ENCODE measurements around the gene CSF3R. TPM values are rescaled to one million over a fixed set of nuclear protein-coding genes. Genes with fewer than 3 reads are reported as not detected.
"Not testable (repeated sequence)": the region's sequence is repeated elsewhere in the genome, so short reads cannot be mapped to it uniquely, and the experiment has no call there.

CSF3R gene
- polyA plus RNA-seq, 1 donor from 2014 or later = 1.9 TPM

- no peak overlapping the region for H3K27ac Mint-ChIP-seq
- H3K4me1 Mint-ChIP-seq = no peaks in the 10 kb centered on the region
- no peak overlapping the region for H3K4me3 Mint-ChIP-seq
- peaks cover 0 to 4% (median 0%) of the 10 kb centered on the region in 3 donors for H3K9me3 Mint-ChIP-seq
- peaks cover 16% of the 10 kb centered on the region for H3K27me3 Mint-ChIP-seq
- H3K36me3 Mint-ChIP-seq = peaks cover under 1% of the 10 kb centered on the region
Observed at GRCh38 chr1:36502616-36503015, 19.9 kb upstream of the CSF3R start.

GRCh38 chr1:36501911-36502310 lies 19.2 kb upstream of the CSF3R start:
- H3K9me3 Mint-ChIP-seq, H3K36me3 Mint-ChIP-seq, H3K4me3 Mint-ChIP-seq, H3K4me1 Mint-ChIP-seq, H3K27ac Mint-ChIP-seq: not testable (repeated sequence)
- H3K27me3 Mint-ChIP-seq = peaks cover 16% of the 10 kb centered on the region

- no peak overlapping the region for H3K4me3 Mint-ChIP-seq
- peaks cover 2% of the 10 kb centered on the region for H3K27me3 Mint-ChIP-seq
- no peaks in the 10 kb centered on the region for H3K9me3 Mint-ChIP-seq
- H3K27ac Mint-ChIP-seq = no peak overlapping the region
- H3K36me3 Mint-ChIP-seq = no peaks in the 10 kb centered on the region
- no peaks in the 10 kb centered on the region for H3K4me1 Mint-ChIP-seq
Observed at GRCh38 chr1:36497207-36497606, 14.5 kb upstream of the CSF3R start.

- peaks cover 2% of the 10 kb centered on the region for H3K36me3 Mint-ChIP-seq
- H3K4me3 Mint-ChIP-seq = no peak overlapping the region
- H3K27me3 Mint-ChIP-seq = peaks cover 1% of the 10 kb centered on the region
- no peak overlapping the region for H3K27ac Mint-ChIP-seq
- H3K4me1 Mint-ChIP-seq = no peaks in the 10 kb centered on the region
- no peaks in the 10 kb centered on the region for H3K9me3 Mint-ChIP-seq
Observed at GRCh38 chr1:36494971-36495370, 12.3 kb upstream of the CSF3R start.

GRCh38 chr1:36493524-36493923 lies 10.8 kb upstream of the CSF3R start:
- Mint-ChIP-seq H3K27me3 (peaks cover 1% of the 10 kb centered on the region), H3K36me3 (peaks cover 2% of the 10 kb centered on the region), H3K27ac (peak overlapping the region in 1 of 3 donors; percentile 16), H3K4me3 (no peak overlapping the region), H3K4me1 (no peaks in the 10 kb centered on the region), H3K9me3 (no peaks in the 10 kb centered on the region)

GRCh38 chr1:36492491-36492890 lies 9.8 kb upstream of the CSF3R start:
- no peak overlapping the region for H3K27ac Mint-ChIP-seq

GRCh38 chr1:36489258-36490051 lies 6.7 kb upstream of the CSF3R start:
- peaks cover 12 to 16% (median 15%) of the 10 kb centered on the region in 3 donors for H3K4me1 Mint-ChIP-seq
- H3K27ac Mint-ChIP-seq, H3K27me3 Mint-ChIP-seq, H3K9me3 Mint-ChIP-seq, H3K4me3 Mint-ChIP-seq, H3K36me3 Mint-ChIP-seq: not testable (repeated sequence)

More at GRCh38 chr1:36492491-36492890, 9.8 kb upstream of the CSF3R start:
- Mint-ChIP-seq H3K4me3 (no peak overlapping the region), H3K9me3 (no peaks in the 10 kb centered on the region), H3K4me1 (peaks cover 0 to 2% (median 2%) of the 10 kb centered on the region in 3 donors), H3K27me3 (no peaks in the 10 kb centered on the region), H3K36me3 (peaks cover 2% of the 10 kb centered on the region)

GRCh38 chr1:36487906-36488305 lies 5.2 kb upstream of the CSF3R start:
- Mint-ChIP-seq H3K4me1 (peaks cover 15 to 16% (median 16%) of the 10 kb centered on the region in 3 donors), H3K27me3 (no peaks in the 10 kb centered on the region), H3K27ac (no peak overlapping the region), H3K36me3 (peaks cover 2% of the 10 kb centered on the region), H3K4me3 (no peak overlapping the region), H3K9me3 (no peaks in the 10 kb centered on the region)

- Mint-ChIP-seq H3K4me3 (peak overlapping the region in 2 of 4 donors; percentile 10 to 14), H3K4me1 (peaks cover 15 to 16% (median 16%) of the 10 kb centered on the region in 3 donors), H3K27ac (peak overlapping the region in 1 of 3 donors; percentile 56)
Observed at GRCh38 chr1:36487336-36487725, 4.6 kb upstream of the CSF3R start.

GRCh38 chr1:36486439-36487335 lies 4.0 kb upstream of the CSF3R start:
- peaks cover 3% of the 10 kb centered on the region for H3K27me3 Mint-ChIP-seq
- no peaks in the 10 kb centered on the region for H3K9me3 Mint-ChIP-seq
- peak overlapping the region; percentile 49 to 78 (median 63) for H3K4me3 Mint-ChIP-seq
- peak overlapping the region in 1 of 3 donors; percentile 56 for H3K27ac Mint-ChIP-seq
- H3K4me1 Mint-ChIP-seq = peaks cover 15 to 16% (median 16%) of the 10 kb centered on the region in 3 donors
- no peaks in the 10 kb centered on the region for H3K36me3 Mint-ChIP-seq

More at GRCh38 chr1:36487336-36487725, 4.6 kb upstream of the CSF3R start:
- not testable (repeated sequence) for H3K36me3 Mint-ChIP-seq, H3K9me3 Mint-ChIP-seq, H3K27me3 Mint-ChIP-seq

GRCh38 chr1:36486093-36486438 lies 3.4 kb upstream of the CSF3R start:
- peak overlapping the region in 3 of 4 donors; percentile 49 to 78 (median 71) for H3K4me3 Mint-ChIP-seq
- H3K27ac Mint-ChIP-seq = peak overlapping the region in 1 of 3 donors; percentile 56
- H3K9me3 Mint-ChIP-seq = no peaks in the 10 kb centered on the region
- peaks cover 15 to 16% (median 16%) of the 10 kb centered on the region in 3 donors for H3K4me1 Mint-ChIP-seq
- no peaks in the 10 kb centered on the region for H3K36me3 Mint-ChIP-seq
- peaks cover 8% of the 10 kb centered on the region for H3K27me3 Mint-ChIP-seq

GRCh38 chr1:36484099-36484498 lies 1.4 kb upstream of the CSF3R start:
- peak overlapping the region in 1 of 3 donors; percentile 15 for H3K27ac Mint-ChIP-seq
- H3K27me3 Mint-ChIP-seq = peaks cover 15% of the 10 kb centered on the region
- peaks cover 0 to 2% (median 0%) of the 10 kb centered on the region in 3 donors for H3K9me3 Mint-ChIP-seq
- peaks cover 15 to 16% (median 16%) of the 10 kb centered on the region in 3 donors for H3K4me1 Mint-ChIP-seq
- H3K4me3 Mint-ChIP-seq = no peak overlapping the region
- no peaks in the 10 kb centered on the region for H3K36me3 Mint-ChIP-seq

GRCh38 chr1:36481771-36482723 lies 666 bp downstream of the CSF3R start:
- H3K4me3 Mint-ChIP-seq = peak overlapping the region in 1 of 4 donors; percentile 65
- H3K4me1 Mint-ChIP-seq = peaks cover 12 to 16% (median 12%) of the 10 kb centered on the region in 3 donors

GRCh38 chr1:36481091-36481490 lies 1.6 kb downstream of the CSF3R start:
- Mint-ChIP-seq H3K36me3 (no peaks in the 10 kb centered on the region), H3K4me1 (peaks cover 3 to 6% (median 3%) of the 10 kb centered on the region in 3 donors), H3K4me3 (peak overlapping the region in 1 of 4 donors; percentile 39), H3K9me3 (peaks cover 0 to 2% (median 0%) of the 10 kb centered on the region in 3 donors), H3K27me3 (peaks cover 15% of the 10 kb centered on the region), H3K27ac (no peak overlapping the region)

More at GRCh38 chr1:36481771-36482723, 666 bp downstream of the CSF3R start:
- H3K36me3 Mint-ChIP-seq = no peaks in the 10 kb centered on the region
- peaks cover 0 to 2% (median 0%) of the 10 kb centered on the region in 3 donors for H3K9me3 Mint-ChIP-seq
- H3K27ac Mint-ChIP-seq = no peak overlapping the region
- peaks cover 15% of the 10 kb centered on the region for H3K27me3 Mint-ChIP-seq
